Motor neuron (in vitro differentiated cells): ENCODE data around the gene TARS2. TPM values are rescaled to one million over a fixed set of nuclear protein-coding genes. Genes with fewer than 3 reads are reported as not detected.

Experiments
- ATAC-seq, 8 experiments: fragments of 200-7000 bp; cut with Tn5 transposase; replicated peaks in 6 of 8; 2 replicates each; pipeline ENCODE4 v1.8.0; 2021; ENCODE audit warnings: mild to moderate bottlenecking in 8 of 8, moderate library complexity in 8 of 8
- H3K27ac ChIP-seq, 2 donors: fragments of 250-450 bp; sonication (Bioruptor Pico); 2 replicates each; pipeline ENCODE4 v1.9.0; 2021; ENCODE audit warnings: antibody characterized with exemption in 2 of 2, mild to moderate bottlenecking in 2 of 2, moderate library complexity in 1 of 2
- H3K4me1 ChIP-seq, 2 donors: fragments of 250-450 bp; sonication (Bioruptor Pico); replicated peaks in 1 of 2; 2 replicates each; pipeline ENCODE4 v1.6.1; 2021; ENCODE audit warnings: antibody characterized with exemption in 2 of 2, mild to moderate bottlenecking in 2 of 2, moderate library complexity in 1 of 2
- H3K4me3 ChIP-seq, 5 donors: fragments of 250-450 bp; sonication (Bioruptor Pico); 2 replicates each; pipeline ENCODE4 v1.9.0; 2021; ENCODE audit warnings: antibody characterized with exemption in 5 of 5, mild to moderate bottlenecking in 5 of 5, moderate library complexity in 4 of 5
- WGBS, 10 experiments: fragments of 450-650 bp; shearing (Covaris generic); methylation state at CpG; one replicate each; pipeline ENCODE4 v1.0.0; 2022; 5-methylcytosine and 5-hydroxymethylcytosine counted together
- in situ Hi-C, 9 experiments: fragments of 400-800 bp; cut with MboI; loops; one replicate each; pipeline ENCODE4 v1.15.0; 2021; ENCODE audit warnings: low sequenced_read_pairs in 9 of 9, low pct_unique_long_range_greater_than_20kb in 2 of 9; ENCODE audit not compliant: unreplicated experiment in 9 of 9
- total RNA-seq, 8 experiments: library from RNA; unstranded; fragments of 300-600 nt; gene quantifications; 2 replicates each; pipeline versions ENCODE4 v1.2.3 to v1.2.4, GENCODE V29; 2022

TARS2 gene
- total RNA-seq, 8 experiments from 2014 or later = 24.1 to 51.0 (median 35.8) TPM

- in situ Hi-C loops = no loop called here
- WGBS, 10 experiments = 0 to 18% (median 5%) methylated on average over 1 to 22 of the region's 91 CpGs; no CpG with 5 or more reads in 4 of the 10 experiments
Observed at GRCh38 chr1:150548632-150549495, 61.6 kb downstream of the TARS2 start, which contains the start of gene ADAMTSL4. Gene ADAMTSL4 (plus strand): TSS chr1:150549408. CDS start chr1:150552289, 2,881 bp downstream.

GRCh38 chr1:150549496-150550221, 62.4 kb downstream of the TARS2 start:
- in situ Hi-C loops = loop anchor here in 1 of 9 experiments (25.0 kb wide), 1 partner anchor 87 kb away; no protein-coding TSS in a partner anchor
- WGBS, 10 experiments = 57 to 100% (median 72%) methylated on average over 1 to 15 of the region's 43 CpGs; no CpG with 5 or more reads in 6 of the 10 experiments
- no peak overlapping the region for H3K27ac ChIP-seq
- H3K4me1 ChIP-seq = peaks cover 0 to 8% of the 10 kb centered on the region in 2 donors
- peak overlapping the region; percentile 35 to 48 (median 39) for H3K4me3 ChIP-seq
- peak in 2 of 8 experiments; percentile 1 for ATAC-seq

More at GRCh38 chr1:150548632-150549495, 61.6 kb downstream of the TARS2 start, which contains the start of gene ADAMTSL4:
- peak within 1 kb of the TSS; percentile 35 to 48 (median 39) for H3K4me3 ChIP-seq
- peak; percentile 45 to 85 (median 80) for ATAC-seq
- peaks cover 0 to 10% of the 10 kb centered on the region in 2 donors for H3K4me1 ChIP-seq
- peak within 1 kb of the TSS in 1 of 2 donors; percentile 7 for H3K27ac ChIP-seq

GRCh38 chr1:150550222-150551050, 63.2 kb downstream of the TARS2 start:
- in situ Hi-C loops = loop anchor here in 1 of 9 experiments (25.0 kb wide), 1 partner anchor 88 kb away; no protein-coding TSS in a partner anchor
- Histone ChIP-seq H3K4me3 (no peak overlapping the region), H3K27ac (no peak overlapping the region)

GRCh38 chr1:150551051-150551783, 64.0 kb downstream of the TARS2 start:
- in situ Hi-C loops = loop anchor here in 1 of 9 experiments (25.0 kb wide), 1 partner anchor 89 kb away; no protein-coding TSS in a partner anchor
- WGBS, 10 experiments = 40 to 100% (median 93%) methylated on average over 1 to 10 of the region's 11 CpGs; no CpG with 5 or more reads in 1 of the 10 experiments
- peaks cover 0 to 8% of the 10 kb centered on the region in 2 donors for H3K4me1 ChIP-seq
- no peak for ATAC-seq
- H3K4me3 ChIP-seq = no peak overlapping the region
- no peak overlapping the region for H3K27ac ChIP-seq

More at GRCh38 chr1:150550222-150551050, 63.2 kb downstream of the TARS2 start:
- WGBS, 10 experiments = 67 to 86% (median 78%) methylated on average over 1 to 5 of the region's 22 CpGs; no CpG with 5 or more reads in 5 of the 10 experiments
- peaks cover 0 to 8% of the 10 kb centered on the region in 2 donors for H3K4me1 ChIP-seq
- peak in 2 of 8 experiments; percentile 4 to 8 for ATAC-seq

GRCh38 chr1:150551784-150552127, 64.5 kb downstream of the TARS2 start:
- peaks cover 0 to 8% of the 10 kb centered on the region in 2 donors for H3K4me1 ChIP-seq
- ATAC-seq = no peak
- H3K27ac ChIP-seq = no peak overlapping the region
- 14 to 80% (median 22%) methylated on average over 1 of the region's 1 CpG; no CpG with 5 or more reads in 7 of the 10 experiments for WGBS, 10 experiments
- in situ Hi-C loops = loop anchor here in 1 of 9 experiments (25.0 kb wide), 1 partner anchor 89 kb away; no protein-coding TSS in a partner anchor
- H3K4me3 ChIP-seq = no peak overlapping the region

- in situ Hi-C loops = loop anchor here in 1 of 9 experiments (25.0 kb wide), 1 partner anchor 90 kb away; no protein-coding TSS in a partner anchor
- no peak overlapping the region for H3K4me3 ChIP-seq
- H3K27ac ChIP-seq = no peak overlapping the region
- WGBS, 10 experiments = 24 to 100% (median 33%) methylated on average over 1 to 3 of the region's 13 CpGs; no CpG with 5 or more reads in 7 of the 10 experiments
- peak; percentile 2 to 50 (median 36) for ATAC-seq
- H3K4me1 ChIP-seq = peaks cover 0 to 8% of the 10 kb centered on the region in 2 donors
Observed at GRCh38 chr1:150552128-150552910, 65.1 kb downstream of the TARS2 start.

GRCh38 chr1:150552911-150553289, 65.7 kb downstream of the TARS2 start:
- no peak for ATAC-seq
- WGBS, 10 experiments = 85 to 100% methylated on average over 2 to 5 of the region's 12 CpGs; no CpG with 5 or more reads in 8 of the 10 experiments
- Histone ChIP-seq H3K4me1 (peaks cover 0 to 8% of the 10 kb centered on the region in 2 donors), H3K4me3 (no peak overlapping the region), H3K27ac (no peak overlapping the region)
- in situ Hi-C loops = loop anchor here in 1 of 9 experiments (25.0 kb wide), 1 partner anchor 91 kb away; no protein-coding TSS in a partner anchor

- Histone ChIP-seq H3K27ac (no peak overlapping the region), H3K4me3 (no peak overlapping the region), H3K4me1 (peaks cover 0 to 8% of the 10 kb centered on the region in 2 donors)
- WGBS, 10 experiments = 85 to 100% (median 92%) methylated on average over 2 to 10 of the region's 23 CpGs; no CpG with 5 or more reads in 7 of the 10 experiments
- no peak for ATAC-seq
- in situ Hi-C loops = loop anchor here in 1 of 9 experiments (25.0 kb wide), 1 partner anchor 91 kb away; no protein-coding TSS in a partner anchor
Observed at GRCh38 chr1:150553392-150554085, 66.3 kb downstream of the TARS2 start.

GRCh38 chr1:150554086-150554452, 66.8 kb downstream of the TARS2 start:
- WGBS, 10 experiments = 80 to 100% (median 80%) methylated on average over 2 to 3 of the region's 8 CpGs; no CpG with 5 or more reads in 6 of the 10 experiments
- in situ Hi-C loops = loop anchor here in 1 of 9 experiments (25.0 kb wide), 1 partner anchor 92 kb away; no protein-coding TSS in a partner anchor
- Histone ChIP-seq H3K4me1 (peaks cover 0 to 8% of the 10 kb centered on the region in 2 donors), H3K27ac (no peak overlapping the region), H3K4me3 (no peak overlapping the region)
- no peak for ATAC-seq

- H3K4me1 ChIP-seq = peaks cover 0 to 8% of the 10 kb centered on the region in 2 donors
- 71 to 91% (median 88%) methylated on average over 2 to 14 of the region's 19 CpGs; no CpG with 5 or more reads in 5 of the 10 experiments for WGBS, 10 experiments
- H3K4me3 ChIP-seq = no peak overlapping the region
- H3K27ac ChIP-seq = no peak overlapping the region
- in situ Hi-C loops = loop anchor here in 1 of 9 experiments (25.0 kb wide), 1 partner anchor 93 kb away; no protein-coding TSS in a partner anchor
- ATAC-seq = no peak
Observed at GRCh38 chr1:150555198-150555970, 68.2 kb downstream of the TARS2 start.
